Neural cell (in vitro differentiated cells): Measurements from ENCODE around the gene IGF1R. TPM values are rescaled to one million over a fixed set of nuclear protein-coding genes. Genes with fewer than 3 reads are reported as not detected.

ENCODE experiments used
- H2AFZ ChIP-seq: fragments of 200-600, 300-800 bp; sonication (generic), shearing (Covaris generic); 2 replicates; pipeline ENCODE4 v1.6.0; 2014; ENCODE audit warnings: low read depth, mild to moderate bottlenecking, antibody characterized with exemption, low read length, moderate library complexity
- H3F3A ChIP-seq: fragments of 200-600 bp; shearing (Covaris generic); 2 replicates; pipeline ENCODE4 v1.6.1; 2016; ENCODE audit warnings: mild to moderate bottlenecking, moderate library complexity, mixed read lengths, antibody characterized with exemption, low read length; ENCODE audit not compliant: insufficient read depth, poor library complexity, severe bottlenecking
- H3K27ac ChIP-seq: fragments of 200-600, 300-800 bp; sonication (generic), shearing (Covaris generic); 2 replicates; pipeline ENCODE4 v1.5.1; 2014; ENCODE audit warnings: mild to moderate bottlenecking, low read length, moderate library complexity
- H3K27me3 ChIP-seq: fragments of 300-800, 200-600 bp; sonication (generic), shearing (Covaris generic); 2 replicates; pipeline ENCODE4 v1.6.0; 2014; ENCODE audit warnings: mild to moderate bottlenecking, low read depth, low read length, moderate library complexity; ENCODE audit not compliant: insufficient read depth
- H3K36me3 ChIP-seq: fragments of 300-800, 200-600 bp; sonication (generic), shearing (Covaris generic); 2 replicates; pipeline ENCODE4 v1.5.1; 2014; ENCODE audit warnings: mild to moderate bottlenecking, antibody characterized with exemption, low read length, moderate library complexity; ENCODE audit not compliant: insufficient read depth
- H3K4me2 ChIP-seq: fragments of 300-800, 200-600 bp; sonication (generic), shearing (Covaris generic); 2 replicates; pipeline ENCODE4 v1.6.0; 2014; ENCODE audit warnings: mild to moderate bottlenecking, low read length
- H3K4me3 ChIP-seq: fragments of 300-800, 200-600 bp; sonication (generic), shearing (Covaris generic); 2 replicates; pipeline ENCODE4 v1.5.1; 2014; ENCODE audit warnings: mild to moderate bottlenecking, low read length, moderate library complexity
- H3K79me2 ChIP-seq: fragments of 200-600 bp; shearing (Covaris generic); replicated peaks from 2 replicates; pipeline ENCODE4 v1.6.0; 2014; ENCODE audit warnings: mild to moderate bottlenecking, low read length, moderate library complexity; ENCODE audit not compliant: insufficient read depth
- H3K9ac ChIP-seq: fragments of 300-800, 200-600 bp; sonication (generic), shearing (Covaris generic); 2 replicates; pipeline ENCODE4 v1.6.1; 2016; ENCODE audit warnings: mild to moderate bottlenecking, low read length, mixed read lengths
- H3K9me2 ChIP-seq: fragments of 200-600 bp; shearing (Covaris generic); 2 replicates; pipeline ENCODE4 v1.6.1; 2016; ENCODE audit warnings: mild to moderate bottlenecking, low read length, mixed read lengths; ENCODE audit not compliant: insufficient read depth
- H3K9me3 ChIP-seq: fragments of 200-600, 300-800 bp; sonication (generic), shearing (Covaris generic); 2 replicates; pipeline ENCODE4 v1.6.1; 2016; ENCODE audit warnings: mild to moderate bottlenecking, mixed run types, low read length, moderate library complexity, mixed read lengths
- H4K20me1 ChIP-seq: fragments of 200-600 bp; shearing (Covaris generic); 2 replicates; pipeline ENCODE4 v1.6.1; 2016; ENCODE audit warnings: mild to moderate bottlenecking, mixed run types; ENCODE audit not compliant: insufficient read depth
- CTCF ChIP-seq: fragments of 450-650 bp; IDR thresholded peaks from 2 replicates; pipeline ENCODE4 v1.5.1; 2014; ENCODE audit warnings: antibody characterized with exemption, mild to moderate bottlenecking, moderate library complexity; ENCODE audit not compliant: poor library complexity, severe bottlenecking
- EP300 ChIP-seq: fragments of 450-650 bp; conservative IDR thresholded peaks from 2 replicates; pipeline ENCODE4 v1.6.1; 2014; ENCODE audit warnings: antibody characterized with exemption, mild to moderate bottlenecking, moderate library complexity; ENCODE audit not compliant: poor library complexity, severe bottlenecking
- EZH2 ChIP-seq: fragments of 200-600, 300-800 bp; shearing (Covaris generic), sonication (generic); IDR thresholded peaks from 2 replicates; pipeline ENCODE4 v1.6.1; 2014; ENCODE audit warnings: antibody characterized with exemption, low read length, borderline replicate concordance, mild to moderate bottlenecking; ENCODE audit not compliant: insufficient read depth, poor library complexity, severe bottlenecking
- MXI1 ChIP-seq: fragments of 450-650 bp; conservative IDR thresholded peaks from 2 replicates; pipeline ENCODE4 v1.6.1; 2014; ENCODE audit warnings: antibody characterized with exemption, mild to moderate bottlenecking; ENCODE audit not compliant: poor library complexity, severe bottlenecking
- POLR2AphosphoS5 ChIP-seq: IDR thresholded peaks from 2 replicates; pipeline ENCODE4 v1.6.1; 2012
- RAD21 ChIP-seq: fragments of 450-650 bp; conservative IDR thresholded peaks from 2 replicates; pipeline ENCODE4 v1.6.1; 2014; ENCODE audit warnings: antibody characterized with exemption, mild to moderate bottlenecking, moderate library complexity
- REST ChIP-seq: IDR thresholded peaks from 2 replicates; pipeline ENCODE4 v1.6.1; 2012; ENCODE audit warnings: borderline replicate concordance
- SMC3 ChIP-seq: fragments of 450-650 bp; conservative IDR thresholded peaks from 2 replicates; pipeline ENCODE4 v1.6.1; 2014; ENCODE audit warnings: antibody characterized with exemption, mild to moderate bottlenecking, moderate library complexity; ENCODE audit not compliant: poor library complexity
- TAF1 ChIP-seq: IDR thresholded peaks from 2 replicates; pipeline ENCODE4 v1.6.1; 2012; ENCODE audit warnings: low read depth
- polyA plus RNA-seq: library from polyadenylated mRNA; depleted of rRNA; stranded (reverse); fragments of >200 nt; gene quantifications from 2 replicates; pipeline ENCODE4 v1.2.3, GENCODE V29; 2014

IGF1R gene
- polyA plus RNA-seq, 1 donor from 2014 or later: 10.9 TPM

- H2AFZ ChIP-seq: no peak overlapping the region
- no peaks in the 10 kb centered on the region for H3K9me3 ChIP-seq
- no peak overlapping the region for H3K27ac ChIP-seq
- no peaks in the 10 kb centered on the region for H3K9me2 ChIP-seq
- H3K4me3 ChIP-seq: no peak overlapping the region
- no peak overlapping the region for H3K4me2 ChIP-seq
- no peaks in the 10 kb centered on the region for H3K36me3 ChIP-seq
- peaks cover 81% of the 10 kb centered on the region for H3K79me2 ChIP-seq
- no peaks in the 10 kb centered on the region for H3F3A ChIP-seq
- H4K20me1 ChIP-seq: no peaks in the 10 kb centered on the region
- no peak overlapping the region for H3K9ac ChIP-seq
- H3K27me3 ChIP-seq: no peaks in the 10 kb centered on the region
- TF ChIP-seq SMC3 (no peak), POLR2AphosphoS5 (no peak), EZH2 (no peak), MXI1 (no peak), REST (no peak), TAF1 (no peak), EP300 (no peak), CTCF (no peak), RAD21 (no peak)
Observed at GRCh38 chr15:98735304-98735703, 87.0 kb downstream of the IGF1R start.

GRCh38 chr15:98735895-98736617 is 87.7 kb downstream of the IGF1R start:
- H3K27ac ChIP-seq: no peak overlapping the region
- no peaks in the 10 kb centered on the region for H4K20me1 ChIP-seq
- H3K4me2 ChIP-seq: no peak overlapping the region
- no peak overlapping the region for H2AFZ ChIP-seq
- no peaks in the 10 kb centered on the region for H3K9me2 ChIP-seq
- H3K27me3 ChIP-seq: no peaks in the 10 kb centered on the region
- no peaks in the 10 kb centered on the region for H3F3A ChIP-seq
- peaks cover 74% of the 10 kb centered on the region for H3K79me2 ChIP-seq
- TF ChIP-seq RAD21 (no peak), POLR2AphosphoS5 (no peak), EZH2 (no peak), SMC3 (no peak), CTCF (no peak), EP300 (no peak), MXI1 (no peak), REST (no peak), TAF1 (no peak)
- no peak overlapping the region for H3K4me3 ChIP-seq
- H3K9me3 ChIP-seq: no peaks in the 10 kb centered on the region
- H3K36me3 ChIP-seq: no peaks in the 10 kb centered on the region
- no peak overlapping the region for H3K9ac ChIP-seq
